ENCODE data around the gene IL16.

IL16 gene

GRCh38 chr15:81213982-81214381 is 17.3 kb downstream of the IL16 start:
- TF ChIP-seq CTCF (IDR thresholded peaks at IDR 0.05; ENCODE audit: control insufficient read depth, insufficient read depth, low read depth, low read length, missing control alignments), result no peak
- no peak for DNase-seq (ENCODE audit: low read depth)
- H3K4me3 ChIP-seq (ENCODE audit: control insufficient read depth, low read depth, low read length), result no peak overlapping the region

GRCh38 chr15:81215531-81215930 is 18.9 kb downstream of the IL16 start:
- TF ChIP-seq CTCF (IDR thresholded peaks at IDR 0.05; ENCODE audit: control insufficient read depth, insufficient read depth, low read depth, low read length, missing control alignments), result no peak
- DNase-seq (ENCODE audit: low read depth), result no peak
- no peak overlapping the region for H3K4me3 ChIP-seq (ENCODE audit: control insufficient read depth, low read depth, low read length)

- TF ChIP-seq CTCF (IDR thresholded peaks at IDR 0.05; ENCODE audit: control insufficient read depth, insufficient read depth, low read depth, low read length, missing control alignments), result no peak
- DNase-seq (ENCODE audit: low read depth), result no peak
- H3K4me3 ChIP-seq (ENCODE audit: control insufficient read depth, low read depth, low read length), result no peak overlapping the region
Observed at GRCh38 chr15:81215983-81216382, 19.3 kb downstream of the IL16 start.

- DNase-seq (ENCODE audit: low read depth), result no peak
- TF ChIP-seq CTCF (IDR thresholded peaks at IDR 0.05; ENCODE audit: control insufficient read depth, insufficient read depth, low read depth, low read length, missing control alignments), result no peak
Observed at GRCh38 chr15:81216422-81216821, 19.7 kb downstream of the IL16 start.

GRCh38 chr15:81221449-81221848 is 24.8 kb downstream of the IL16 start:
- DNase-seq (ENCODE audit: low read depth), result peak; percentile 8
- H3K4me3 ChIP-seq (ENCODE audit: control insufficient read depth, low read depth, low read length), result no peak overlapping the region
- TF ChIP-seq CTCF (IDR thresholded peaks at IDR 0.05; ENCODE audit: control insufficient read depth, insufficient read depth, low read depth, low read length, missing control alignments), result no peak

More at GRCh38 chr15:81216422-81216821, 19.7 kb downstream of the IL16 start:
- H3K4me3 ChIP-seq (ENCODE audit: control insufficient read depth, low read depth, low read length), result no peak overlapping the region

- H3K4me3 ChIP-seq (ENCODE audit: control insufficient read depth, low read depth, low read length), result no peak overlapping the region
- no peak for DNase-seq (ENCODE audit: low read depth)
- TF ChIP-seq CTCF (IDR thresholded peaks at IDR 0.05; ENCODE audit: control insufficient read depth, insufficient read depth, low read depth, low read length, missing control alignments), result no peak
Observed at GRCh38 chr15:81222007-81222406, 25.3 kb downstream of the IL16 start.
